Naive thymus-derived CD4-positive, alpha-beta T cell (primary cell): ENCODE results near the gene ATAD2B. TPM values are rescaled to one million over a fixed set of nuclear protein-coding genes. Genes with fewer than 3 reads are reported as not detected.

Experiments used
- ATAC-seq: fragments of 150-1000 bp; cut with Tn5 transposase; 2 replicates; pipeline ENCODE4 v1.10.0; 2021; ENCODE audit warnings: mild to moderate bottlenecking, moderate library complexity
- CTCF ChIA-PET: fragments of 350-600 bp; sonication (Branson Sonifier 250); formaldehyde crosslinking; loops from one replicate; lab custom pipeline; 2021; ENCODE audit warnings: antibody characterized with exemption; lab: Charles Lee
- POLR2A ChIA-PET: fragments of 350-600 bp; sonication (Branson Sonifier 250); formaldehyde crosslinking; loops from one replicate; lab custom pipeline; 2021; ENCODE audit warnings: antibody characterized with exemption, inconsistent platforms; lab: Charles Lee
- DNase-seq, 9 donors: peaks; one replicate each; pipeline versions ENCODE4 v3.0.0 to v3.0.0-alpha.2; 2020 to 2022; ENCODE audit warnings: mixed read lengths in 1 of 9
- H3K27ac ChIP-seq: one replicate; pipeline ENCODE4 v1.7.0; 2013; ENCODE audit warnings: mild to moderate bottlenecking, low read depth, low read length, moderate library complexity
- H3K27me3 ChIP-seq, 2 donors: one replicate each; pipeline ENCODE4 v1.7.0; 2013; ENCODE audit warnings: low read length in 2 of 2, mild to moderate bottlenecking in 2 of 2, moderate library complexity in 2 of 2; ENCODE audit not compliant: control insufficient read depth in 2 of 2, insufficient read depth in 2 of 2
- H3K36me3 ChIP-seq, 3 experiments: 1 replicate in 2 of 3; 2 replicates in 1 of 3; pipeline ENCODE4 v1.7.0; 2013; ENCODE audit warnings: low read length in 3 of 3, mild to moderate bottlenecking in 3 of 3, moderate library complexity in 1 of 3; ENCODE audit not compliant: insufficient read depth in 3 of 3, control insufficient read depth in 2 of 3
- H3K4me1 ChIP-seq, 2 donors: one replicate each; pipeline ENCODE4 v1.7.0; 2013; ENCODE audit warnings: low read length in 2 of 2, mild to moderate bottlenecking in 2 of 2, moderate library complexity in 1 of 2; ENCODE audit not compliant: control insufficient read depth in 2 of 2, insufficient read depth in 2 of 2
- H3K4me3 ChIP-seq: 2 replicates; pipeline ENCODE4 v1.7.0; 2013; ENCODE audit warnings: mild to moderate bottlenecking, low read length
- H3K9me3 ChIP-seq, 3 experiments: 1 replicate in 2 of 3; 2 replicates in 1 of 3; pipeline ENCODE4 v1.7.0; 2013; ENCODE audit warnings: low read length in 3 of 3; ENCODE audit not compliant: control insufficient read depth in 2 of 3
- H3K27ac Mint-ChIP-seq, 9 donors: one replicate each; pipeline ENCODE4 v1.8.0; 2020 to 2022; ENCODE audit warnings: mixed read lengths in 9 of 9, mild to moderate bottlenecking in 8 of 9, moderate library complexity in 5 of 9, inconsistent platforms in 2 of 9
- H3K27me3 Mint-ChIP-seq, 5 donors: one replicate each; pipeline ENCODE4 v1.8.0; 2021 to 2022; ENCODE audit warnings: mixed read lengths in 5 of 5, mild to moderate bottlenecking in 1 of 5
- H3K36me3 Mint-ChIP-seq, 5 donors: one replicate each; pipeline ENCODE4 v1.8.0; 2020 to 2022; ENCODE audit warnings: mixed read lengths in 5 of 5, mild to moderate bottlenecking in 3 of 5, inconsistent platforms in 1 of 5
- H3K4me1 Mint-ChIP-seq, 7 donors: one replicate each; pipeline ENCODE4 v1.8.0; 2020 to 2022; ENCODE audit warnings: mixed read lengths in 7 of 7, mild to moderate bottlenecking in 3 of 7, inconsistent platforms in 1 of 7
- H3K4me3 Mint-ChIP-seq, 10 donors: one replicate each; pipeline ENCODE4 v1.8.0; 2020 to 2022; ENCODE audit warnings: mild to moderate bottlenecking in 10 of 10, mixed read lengths in 10 of 10, moderate library complexity in 6 of 10, inconsistent platforms in 2 of 10
- H3K9me3 Mint-ChIP-seq, 11 donors: one replicate each; pipeline ENCODE4 v1.8.0; 2020 to 2022; ENCODE audit warnings: mixed read lengths in 11 of 11, mild to moderate bottlenecking in 4 of 11, inconsistent platforms in 1 of 11, moderate library complexity in 1 of 11
- intact Hi-C, 2 donors: fragments of 100-400 bp; cut with micrococcal nuclease; formaldehyde crosslinking; loops; one replicate each; pipeline ENCODE4 v1.15.1; 2023
- polyA plus RNA-seq, 2 donors: library from polyadenylated mRNA; unstranded; fragments of 300-500 nt; fragmentation: Illumina TruSeq; gene quantifications; one replicate each; pipeline ENCODE4 v1.2.3, GENCODE V29; 2021
- total RNA-seq, 6 experiments: library from RNA in 5 of 6; stranded (reverse) in 5 of 6; gene quantifications; 1 replicate in 5 of 6; 2 replicates in 1 of 6; pipeline ENCODE4 v1.2.3 and lab custom pipeline; 2021 to 2026

Gene ATAD2B
- total and polyA plus RNA-seq, 7 experiments from 2014 or later: 10.2 to 55.8 (median 38.0) TPM

DNA sequence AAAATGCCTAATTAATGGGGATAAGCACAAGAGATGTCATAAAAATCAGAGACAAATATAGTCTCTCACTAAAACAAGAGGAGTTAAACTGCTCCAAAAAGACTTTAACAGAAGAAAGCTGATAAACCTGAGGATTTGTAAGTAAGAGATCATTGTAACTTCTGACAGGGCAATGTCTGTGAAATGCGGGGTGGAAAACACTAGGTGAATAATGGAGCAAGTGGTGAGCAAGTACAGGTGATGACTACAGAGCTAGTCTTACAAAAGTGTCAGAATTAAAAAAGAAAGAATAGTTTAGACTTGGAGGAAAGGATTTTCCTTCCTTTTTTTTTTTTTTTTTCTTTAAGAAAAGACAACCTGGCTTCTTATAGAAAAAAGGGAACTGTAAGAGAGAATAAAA lies 22.7 kb downstream of the ATAD2B start:
- no peak for DNase-seq
- peaks cover 0 to 3% of the 10 kb centered on the region in 2 donors for H3K4me1 ChIP-seq
- POLR2A ChIA-PET: interaction anchor here (0.7 kb wide), 1 partner anchor 812 kb away, joined by 3 read pairs; no protein-coding TSS in a partner anchor
- no peaks in the 10 kb centered on the region for H3K36me3 ChIP-seq
- H3K27ac ChIP-seq: no peak overlapping the region
- H3K4me3 Mint-ChIP-seq: peak overlapping the region in 2 of 10 donors; percentile 9 to 47
- H3K9me3 ChIP-seq: no peaks in the 10 kb centered on the region
- no peak for ATAC-seq
- CTCF ChIA-PET: no interaction called here
- H3K27me3 ChIP-seq: no peaks in the 10 kb centered on the region
- intact Hi-C loops: no loop called here
- H3K9me3 Mint-ChIP-seq: peaks cover 0 to 2% (median 0%) of the 10 kb centered on the region in 11 donors
- no peak overlapping the region for H3K4me3 ChIP-seq
- H3K27me3 Mint-ChIP-seq: no peaks in the 10 kb centered on the region
- peak overlapping the region in 4 of 9 donors; percentile 9 to 76 (median 66) for H3K27ac Mint-ChIP-seq
- peaks cover 0 to 6% (median 0%) of the 10 kb centered on the region in 5 donors for H3K36me3 Mint-ChIP-seq
- H3K4me1 Mint-ChIP-seq: peaks cover 3 to 64% (median 42%) of the 10 kb centered on the region in 7 donors

- Mint-ChIP-seq H3K4me3 (no peak overlapping the region), H3K27ac (no peak overlapping the region), H3K9me3 (no peaks in the 10 kb centered on the region), H3K36me3 (peaks cover 0 to 4% (median 0%) of the 10 kb centered on the region in 5 donors), H3K27me3 (no peaks in the 10 kb centered on the region), H3K4me1 (peaks cover 3 to 67% (median 46%) of the 10 kb centered on the region in 7 donors)
- ChIA-PET POLR2A (no interaction called here), CTCF (no interaction called here)
- no peaks in the 10 kb centered on the region for H3K9me3 ChIP-seq
- H3K4me1 ChIP-seq: peaks cover 0 to 3% of the 10 kb centered on the region in 2 donors
- no peak overlapping the region for H3K4me3 ChIP-seq
- ATAC-seq (no peak), DNase-seq (no peak)
- H3K36me3 ChIP-seq: no peaks in the 10 kb centered on the region
- intact Hi-C loops: loop anchor here in 1 of 2 donors (2.0 kb wide), 1 partner anchor 14 kb away; no protein-coding TSS in a partner anchor
- no peaks in the 10 kb centered on the region for H3K27me3 ChIP-seq
- H3K27ac ChIP-seq: no peak overlapping the region
Observed at GRCh38 chr2:23903034-23903433, 23.9 kb downstream of the ATAD2B start.

DNA sequence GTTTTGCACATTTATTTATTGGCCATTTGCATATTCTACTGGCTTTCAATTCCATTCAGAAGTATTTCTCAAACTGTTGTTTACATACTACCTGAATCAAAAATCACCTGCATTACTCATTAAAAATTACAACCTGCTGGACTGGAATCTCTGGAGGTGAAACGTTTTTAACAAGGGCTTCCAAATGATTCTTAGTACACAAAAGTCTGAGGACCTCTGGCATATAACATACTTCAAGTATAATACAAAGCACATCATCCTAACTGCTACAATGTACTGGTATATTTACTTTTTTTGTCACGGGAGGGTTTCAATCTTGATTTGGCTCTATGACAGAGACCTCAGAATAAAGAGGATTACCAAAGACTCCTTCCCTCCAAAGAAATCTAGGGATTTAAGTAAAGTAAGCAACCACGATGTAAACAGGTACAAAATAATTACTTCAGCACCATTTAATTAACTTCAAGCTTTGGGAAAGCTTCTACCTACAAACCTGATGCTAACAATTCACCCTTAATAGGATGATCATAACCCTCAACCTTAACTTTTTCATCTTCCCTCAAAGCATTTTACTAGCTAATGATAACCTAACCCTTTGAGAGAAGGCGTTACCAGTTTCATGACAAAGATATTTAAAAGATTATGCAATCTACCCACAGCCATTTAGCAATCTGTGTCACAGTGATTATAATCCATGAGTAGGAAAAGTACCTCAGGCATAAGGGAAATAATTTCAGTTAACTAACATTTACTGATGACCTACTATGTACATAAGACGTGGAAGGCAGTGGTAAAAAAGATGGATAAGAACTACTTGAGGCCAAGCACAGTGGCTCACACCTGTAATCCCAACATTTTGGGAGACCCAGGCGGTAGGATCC lies 24.7 kb downstream of the ATAD2B start:
- ChIA-PET POLR2A (interaction anchor here (0.6 kb wide), 1 partner anchor 24 kb away, joined by 3 read pairs; no protein-coding TSS in a partner anchor), CTCF (no interaction called here)
- Mint-ChIP-seq H3K4me1 (peaks cover 4 to 67% (median 55%) of the 10 kb centered on the region in 7 donors), H3K27ac (no peak overlapping the region), H3K4me3 (no peak overlapping the region), H3K27me3 (no peaks in the 10 kb centered on the region), H3K9me3 (no peaks in the 10 kb centered on the region), H3K36me3 (peaks cover 0 to 4% (median 0%) of the 10 kb centered on the region in 5 donors)
- intact Hi-C loops: loop anchor here in 1 of 2 donors (2.0 kb wide), 1 partner anchor 15 kb away; no protein-coding TSS in a partner anchor
- ATAC-seq: peak; percentile 46
- Histone ChIP-seq H3K4me1 (peaks cover 0 to 3% of the 10 kb centered on the region in 2 donors), H3K27me3 (no peaks in the 10 kb centered on the region), H3K36me3 (no peaks in the 10 kb centered on the region), H3K4me3 (no peak overlapping the region), H3K9me3 (no peaks in the 10 kb centered on the region), H3K27ac (no peak overlapping the region)
- no peak for DNase-seq

DNA sequence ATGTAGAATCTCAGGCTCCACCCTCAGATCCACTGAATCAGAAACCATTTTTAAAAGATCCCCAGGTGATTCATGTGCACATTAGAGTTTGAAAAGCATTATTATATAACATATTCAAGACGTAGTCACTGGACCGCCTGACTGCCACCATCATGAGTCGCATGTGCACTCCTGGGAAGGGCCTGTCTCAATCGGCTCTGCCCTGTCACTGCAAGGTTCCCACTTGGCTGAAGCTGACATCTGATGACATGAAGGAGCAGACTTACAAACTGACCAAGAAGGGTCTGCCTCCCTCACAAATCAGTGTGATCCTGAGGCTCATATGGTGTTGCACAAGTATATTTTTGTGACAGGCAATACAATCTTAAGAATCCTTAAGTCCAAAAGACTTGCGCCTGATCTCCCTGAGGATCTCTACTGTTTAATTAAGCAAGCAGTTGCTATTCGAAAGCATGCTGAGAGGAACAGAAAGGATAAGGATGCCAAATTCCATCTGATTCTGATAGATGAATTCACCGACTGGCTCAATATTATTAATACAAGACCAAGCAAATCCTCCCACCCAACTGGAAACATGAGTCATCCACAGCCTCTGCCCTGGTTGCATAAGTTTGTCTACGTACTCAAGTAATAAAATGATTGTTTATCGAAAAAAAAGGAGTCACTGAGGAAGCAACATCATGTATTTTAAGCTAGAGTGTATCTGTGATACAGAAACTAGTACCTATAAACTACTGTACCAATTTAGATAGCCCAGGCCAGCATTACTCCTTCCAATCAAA lies 26.2 kb downstream of the ATAD2B start:
- intact Hi-C loops: no loop called here
- H3K4me3 Mint-ChIP-seq: no peak overlapping the region
- H3K36me3 Mint-ChIP-seq: peaks cover 0 to 7% (median 0%) of the 10 kb centered on the region in 5 donors
- ChIA-PET CTCF (no interaction called here), POLR2A (interaction anchor here (1.2 kb wide), 1 partner anchor 26 kb away, joined by 3 read pairs; the partner anchor contains the start of gene ATAD2B)
- H3K27me3 Mint-ChIP-seq: no peaks in the 10 kb centered on the region
- H3K27ac Mint-ChIP-seq: peak overlapping the region in 2 of 9 donors; percentile 9 to 36
- no peaks in the 10 kb centered on the region for H3K27me3 ChIP-seq
- DNase-seq (no peak), ATAC-seq (peak; percentile 63)
- H3K4me1 Mint-ChIP-seq: peaks cover 9 to 64% (median 59%) of the 10 kb centered on the region in 7 donors
- peaks cover 0 to 3% of the 10 kb centered on the region in 2 donors for H3K4me1 ChIP-seq
- no peaks in the 10 kb centered on the region for H3K9me3 ChIP-seq
- no peaks in the 10 kb centered on the region for H3K36me3 ChIP-seq
- no peak overlapping the region for H3K27ac ChIP-seq
- no peaks in the 10 kb centered on the region for H3K9me3 Mint-ChIP-seq
- no peak overlapping the region for H3K4me3 ChIP-seq

DNA sequence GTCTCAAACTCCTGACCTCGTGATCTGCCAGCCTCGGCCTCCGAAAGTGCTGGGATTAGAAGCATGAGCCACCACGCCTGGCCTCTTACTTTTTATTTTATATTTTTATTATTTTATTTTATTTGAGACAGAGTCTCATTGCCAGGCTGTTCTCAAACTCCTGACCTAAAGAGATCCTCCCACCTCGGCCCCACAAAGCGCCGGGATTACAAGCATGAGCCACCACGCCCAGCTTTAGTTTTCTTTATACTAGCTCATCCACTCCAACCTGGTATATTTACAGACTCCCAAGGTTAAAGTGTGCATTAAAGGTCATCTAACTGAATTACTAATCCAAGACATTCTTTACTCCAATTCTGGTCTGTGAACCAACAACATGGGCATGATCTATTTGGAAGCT lies 26.8 kb downstream of the ATAD2B start:
- peaks cover 0 to 3% of the 10 kb centered on the region in 2 donors for H3K4me1 ChIP-seq
- intact Hi-C loops: no loop called here
- POLR2A ChIA-PET: interaction anchor here (1.2 kb wide), 1 partner anchor 27 kb away, joined by 3 read pairs; the partner anchor contains the start of gene ATAD2B

DNA sequence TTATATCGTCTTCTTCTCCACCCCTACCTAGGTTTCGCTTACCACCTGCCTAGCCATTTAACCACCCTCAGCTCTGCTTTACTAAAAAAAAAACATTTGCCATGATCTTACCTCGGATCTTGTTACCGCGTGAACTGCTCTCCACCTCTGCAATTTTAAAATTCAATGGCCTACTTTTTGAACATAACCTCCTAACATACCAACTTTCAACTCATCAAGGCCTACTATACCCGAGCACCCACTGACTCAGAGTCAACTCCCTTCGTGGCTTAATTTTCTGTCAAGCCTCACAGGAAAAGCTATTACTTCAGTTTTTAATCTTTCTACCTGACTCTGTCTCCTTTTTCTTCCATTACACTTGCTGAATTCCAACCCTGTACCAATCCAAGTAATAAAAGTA lies 55.7 kb downstream of the ATAD2B start:
- no peaks in the 10 kb centered on the region for H3K27me3 Mint-ChIP-seq
- H3K27ac ChIP-seq: no peak overlapping the region
- ATAC-seq (no peak), DNase-seq (no peak)
- intact Hi-C loops: loop anchor here in 1 of 2 donors (10.0 kb wide), 1 partner anchor 54 kb away; the partner anchor contains the start of gene ATAD2B
- no peaks in the 10 kb centered on the region for H3K9me3 ChIP-seq
- no peaks in the 10 kb centered on the region for H3K4me1 ChIP-seq
- CTCF ChIA-PET: no interaction called here
- peak overlapping the region in 3 of 9 donors; percentile 40 to 44 (median 41) for H3K27ac Mint-ChIP-seq
- POLR2A ChIA-PET: no interaction called here
- no peaks in the 10 kb centered on the region for H3K9me3 Mint-ChIP-seq
- no peaks in the 10 kb centered on the region for H3K27me3 ChIP-seq
- no peak overlapping the region for H3K4me3 Mint-ChIP-seq
- H3K36me3 ChIP-seq: peaks cover 11 to 43% (median 12%) of the 10 kb centered on the region in 3 experiments
- no peak overlapping the region for H3K4me3 ChIP-seq
- peaks cover 0 to 7% (median 0%) of the 10 kb centered on the region in 7 donors for H3K4me1 Mint-ChIP-seq
- peaks cover 9 to 42% (median 21%) of the 10 kb centered on the region in 5 donors for H3K36me3 Mint-ChIP-seq

More for the DNA sequence above, 26.8 kb downstream of the ATAD2B start:
- no peak for ATAC-seq
- Histone ChIP-seq H3K27ac (no peak overlapping the region), H3K9me3 (no peaks in the 10 kb centered on the region), H3K27me3 (no peaks in the 10 kb centered on the region), H3K36me3 (no peaks in the 10 kb centered on the region), H3K4me3 (no peak overlapping the region)
- H3K4me1 Mint-ChIP-seq: peaks cover 6 to 59% (median 55%) of the 10 kb centered on the region in 7 donors
- no peaks in the 10 kb centered on the region for H3K9me3 Mint-ChIP-seq
- H3K4me3 Mint-ChIP-seq: no peak overlapping the region
- peaks cover 0 to 9% (median 0%) of the 10 kb centered on the region in 5 donors for H3K36me3 Mint-ChIP-seq
- DNase-seq: no peak
- CTCF ChIA-PET: no interaction called here
- H3K27me3 Mint-ChIP-seq: no peaks in the 10 kb centered on the region
- H3K27ac Mint-ChIP-seq: peak overlapping the region in 1 of 9 donors; percentile 36
